Measurements from ENCODE around the gene DNAH3. TPM values are rescaled to one million over a fixed set of nuclear protein-coding genes. Genes with fewer than 3 reads are reported as not detected.
"Not testable (repeated sequence)": the region's sequence is repeated elsewhere in the genome, so short reads cannot be mapped to it uniquely, and the experiment has no call there.

DNAH3 gene
- total RNA-seq, 1 experiment from 2014 or later, result not detected

- DNase-seq (ENCODE audit: low spot score), result no peak
Observed at GRCh38 chr16:21070564-21070963, 80.1 kb downstream of the DNAH3 start.

- no peak for DNase-seq (ENCODE audit: low spot score)
Observed at GRCh38 chr16:21069986-21070385, 80.7 kb downstream of the DNAH3 start.

- no peak for DNase-seq (ENCODE audit: low spot score)
Observed at GRCh38 chr16:21064203-21064602, 86.4 kb downstream of the DNAH3 start.

GRCh38 chr16:21063314-21063713 lies 87.3 kb downstream of the DNAH3 start:
- not testable (repeated sequence) for DNase-seq (ENCODE audit: low spot score)

- DNase-seq (ENCODE audit: low spot score), result no peak
Observed at GRCh38 chr16:21060027-21060510, 90.6 kb downstream of the DNAH3 start.

- no peak for DNase-seq (ENCODE audit: low spot score)
Observed at GRCh38 chr16:21057875-21058274, 92.8 kb downstream of the DNAH3 start.

- DNase-seq (ENCODE audit: low spot score), result no peak
Observed at GRCh38 chr16:21056396-21056795, 94.2 kb downstream of the DNAH3 start.

GRCh38 chr16:21055738-21056137 lies 94.9 kb downstream of the DNAH3 start:
- not testable (repeated sequence) for DNase-seq (ENCODE audit: low spot score)

GRCh38 chr16:21053590-21053989 lies 97.1 kb downstream of the DNAH3 start:
- no peak for DNase-seq (ENCODE audit: low spot score)

- not testable (repeated sequence) for DNase-seq (ENCODE audit: low spot score)
Observed at GRCh38 chr16:21048091-21048912, 102.3 kb downstream of the DNAH3 start.

- DNase-seq (ENCODE audit: low spot score), result no peak
Observed at GRCh38 chr16:21038197-21038596, 112.4 kb downstream of the DNAH3 start.

- no peak for DNase-seq (ENCODE audit: low spot score)
Observed at GRCh38 chr16:21037736-21038135, 112.9 kb downstream of the DNAH3 start.

- DNase-seq (ENCODE audit: low spot score), result no peak
Observed at GRCh38 chr16:21037168-21037567, 113.5 kb downstream of the DNAH3 start.

- DNase-seq (ENCODE audit: low spot score), result no peak
Observed at GRCh38 chr16:21036471-21036870, 114.2 kb downstream of the DNAH3 start.

- DNase-seq (ENCODE audit: low spot score), result no peak
Observed at GRCh38 chr16:21033704-21034103, 116.9 kb downstream of the DNAH3 start.

GRCh38 chr16:21033264-21033663 lies 117.4 kb downstream of the DNAH3 start:
- DNase-seq (ENCODE audit: low spot score), result no peak

GRCh38 chr16:21028728-21029127 lies 121.9 kb downstream of the DNAH3 start:
- DNase-seq (ENCODE audit: low spot score), result no peak

GRCh38 chr16:21026846-21027245 lies 123.8 kb downstream of the DNAH3 start:
- DNase-seq (ENCODE audit: low spot score), result no peak

- no peak for DNase-seq (ENCODE audit: low spot score)
Observed at GRCh38 chr16:21023509-21024202, 127.0 kb downstream of the DNAH3 start.

- DNase-seq (ENCODE audit: low spot score), result no peak
Observed at GRCh38 chr16:21021316-21021715, 129.3 kb downstream of the DNAH3 start.

GRCh38 chr16:21009815-21010214 lies 140.8 kb downstream of the DNAH3 start:
- no peak for DNase-seq (ENCODE audit: low spot score)

- DNase-seq (ENCODE audit: low spot score), result no peak
Observed at GRCh38 chr16:21005008-21005407, 145.6 kb downstream of the DNAH3 start.

GRCh38 chr16:21001262-21001661 lies 149.4 kb downstream of the DNAH3 start:
- DNase-seq (ENCODE audit: low spot score), result no peak

Measured in A172 (cell line).